ENCODE measurements around the gene NAT10.

DNA sequence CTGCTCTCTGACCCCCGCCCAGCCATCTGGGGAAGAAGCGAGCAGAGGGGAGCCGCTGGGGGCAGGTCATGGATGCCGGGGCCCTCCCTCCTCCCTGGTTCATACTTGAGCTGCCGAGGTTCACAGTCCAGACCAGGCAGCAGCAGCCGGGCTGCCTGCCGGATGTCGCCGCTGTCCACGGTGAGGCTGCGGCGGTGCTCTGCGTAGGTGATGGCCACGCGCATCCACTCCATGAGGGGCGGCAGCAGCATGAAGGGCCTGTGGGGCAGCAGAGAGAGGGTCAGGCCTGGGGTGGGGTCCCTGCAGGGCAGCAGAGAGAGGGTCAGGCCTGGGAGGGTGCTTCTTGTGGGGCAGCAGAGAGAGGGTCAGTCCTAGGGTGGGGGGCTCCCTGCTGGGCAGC lies 67.6 kb downstream of the NAT10 start:
- TF ChIP-seq, protein P1, sequence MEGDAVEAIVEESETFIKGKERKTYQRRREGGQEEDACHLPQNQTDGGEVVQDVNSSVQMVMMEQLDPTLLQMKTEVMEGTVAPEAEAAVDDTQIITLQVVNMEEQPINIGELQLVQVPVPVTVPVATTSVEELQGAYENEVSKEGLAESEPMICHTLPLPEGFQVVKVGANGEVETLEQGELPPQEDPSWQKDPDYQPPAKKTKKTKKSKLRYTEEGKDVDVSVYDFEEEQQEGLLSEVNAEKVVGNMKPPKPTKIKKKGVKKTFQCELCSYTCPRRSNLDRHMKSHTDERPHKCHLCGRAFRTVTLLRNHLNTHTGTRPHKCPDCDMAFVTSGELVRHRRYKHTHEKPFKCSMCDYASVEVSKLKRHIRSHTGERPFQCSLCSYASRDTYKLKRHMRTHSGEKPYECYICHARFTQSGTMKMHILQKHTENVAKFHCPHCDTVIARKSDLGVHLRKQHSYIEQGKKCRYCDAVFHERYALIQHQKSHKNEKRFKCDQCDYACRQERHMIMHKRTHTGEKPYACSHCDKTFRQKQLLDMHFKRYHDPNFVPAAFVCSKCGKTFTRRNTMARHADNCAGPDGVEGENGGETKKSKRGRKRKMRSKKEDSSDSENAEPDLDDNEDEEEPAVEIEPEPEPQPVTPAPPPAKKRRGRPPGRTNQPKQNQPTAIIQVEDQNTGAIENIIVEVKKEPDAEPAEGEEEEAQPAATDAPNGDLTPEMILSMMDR (IDR thresholded peaks at IDR 0.05; ENCODE audit: low read length) = no peak
- TF ChIP-seq EZH2 (IDR thresholded peaks at IDR 0.05; ENCODE audit: borderline replicate concordance, low read length) = no peak
